Measurements from ENCODE around the gene RARRES2.

The RARRES2 gene

DNA sequence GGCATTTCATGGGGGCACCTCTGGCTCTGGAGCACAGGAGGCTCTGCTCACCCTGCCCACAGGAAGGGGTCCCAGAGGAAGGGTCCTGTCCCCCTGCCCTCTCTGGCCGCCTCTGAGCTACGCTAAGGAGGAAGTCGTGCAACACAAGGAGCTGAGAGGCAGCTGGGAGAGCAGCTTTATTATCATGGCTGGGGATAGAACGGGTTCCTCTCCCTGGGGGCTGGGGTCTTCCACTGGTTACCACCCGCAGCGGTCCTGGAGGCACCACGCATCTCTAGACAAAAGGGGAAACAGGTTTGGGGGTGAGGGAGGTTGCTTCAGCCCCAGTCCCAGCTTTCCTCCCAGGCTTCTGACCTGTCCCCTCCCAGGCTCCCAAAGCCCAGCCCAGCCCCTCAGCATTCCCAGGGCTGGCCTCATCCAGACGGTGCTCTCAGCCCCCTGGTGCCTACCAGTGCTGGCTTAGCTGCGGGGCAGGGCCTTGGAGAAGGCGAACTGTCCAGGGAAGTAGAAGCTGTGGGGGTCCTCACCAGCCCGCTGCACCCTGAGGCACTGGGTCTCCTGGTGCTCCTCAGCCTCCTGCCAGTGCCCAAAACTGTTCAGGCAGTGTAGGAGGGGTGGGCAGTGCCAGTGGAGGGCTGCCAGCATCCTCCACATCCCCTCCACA is 3.1 kb downstream of the RARRES2 start:
- DNase-seq (ENCODE audit: low spot score) (no peak), FAIRE-seq (no peak)

DNA sequence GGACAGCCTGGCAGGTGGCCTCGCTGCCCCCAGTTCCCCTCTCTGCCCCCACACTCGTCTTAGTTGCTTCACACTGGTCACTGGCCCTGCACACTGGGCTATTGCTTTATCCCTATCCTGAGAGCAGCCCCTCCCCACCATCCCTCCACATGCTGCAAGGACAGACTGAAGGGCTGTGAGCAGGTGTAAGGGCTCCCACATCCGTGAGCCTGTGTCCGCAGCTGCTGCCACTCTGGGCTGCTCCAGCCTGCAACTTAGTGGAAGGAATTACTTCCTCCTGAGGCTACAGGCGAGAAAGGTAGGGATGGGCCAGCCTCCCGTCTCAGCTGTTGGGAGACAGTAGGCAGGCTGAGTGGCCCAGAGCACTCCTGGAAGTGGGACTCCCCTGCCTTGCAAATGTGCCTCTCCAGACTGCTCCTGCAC is 3.8 kb downstream of the RARRES2 start:
- no peak for FAIRE-seq

GRCh38 chr7:150337179-150337578 is 4.2 kb downstream of the RARRES2 start:
- DNase-seq (ENCODE audit: low spot score) (no peak), FAIRE-seq (no peak)

More for the DNA sequence above, 3.8 kb downstream of the RARRES2 start:
- DNase-seq (ENCODE audit: low spot score), result no peak

DNA sequence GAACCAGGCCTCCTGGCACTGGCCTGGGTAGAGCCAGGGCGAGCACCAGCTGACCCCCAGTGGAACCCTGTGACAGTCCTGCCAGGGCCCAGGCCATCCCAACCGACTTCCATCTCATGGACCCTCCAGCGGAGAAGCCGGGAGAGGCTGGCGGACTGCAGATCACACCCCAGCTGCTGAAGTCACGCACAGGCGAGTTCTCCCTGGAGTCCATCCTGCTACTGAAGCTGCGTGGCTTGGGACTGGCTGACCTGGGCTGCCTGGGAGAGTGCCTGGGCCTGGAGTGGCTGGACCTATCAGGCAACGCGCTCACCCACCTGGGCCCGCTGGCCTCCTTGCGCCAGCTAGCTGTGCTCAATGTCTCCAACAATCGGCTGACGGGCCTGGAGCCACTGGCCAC is 4.7 kb downstream of the RARRES2 start:
- FAIRE-seq, result no peak
- no peak for DNase-seq (ENCODE audit: low spot score)

DNA sequence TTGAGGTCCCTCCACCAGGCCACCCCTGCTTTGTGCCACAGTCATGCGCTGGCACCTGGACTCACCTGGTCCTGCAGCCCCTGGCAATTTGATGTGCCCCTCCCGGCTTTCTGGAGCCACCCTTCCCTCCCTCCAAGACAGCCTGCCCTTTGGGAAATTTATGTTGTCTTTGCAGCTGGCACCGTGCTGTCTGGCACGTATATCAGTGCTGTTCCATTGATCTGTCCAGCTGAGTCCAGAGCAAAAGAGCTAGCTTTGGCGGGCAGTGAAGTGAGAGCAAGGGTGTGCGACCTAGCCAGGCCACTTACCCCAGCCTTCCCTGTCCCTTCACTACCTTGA is 5.7 kb downstream of the RARRES2 start:
- FAIRE-seq, result no peak

DNA sequence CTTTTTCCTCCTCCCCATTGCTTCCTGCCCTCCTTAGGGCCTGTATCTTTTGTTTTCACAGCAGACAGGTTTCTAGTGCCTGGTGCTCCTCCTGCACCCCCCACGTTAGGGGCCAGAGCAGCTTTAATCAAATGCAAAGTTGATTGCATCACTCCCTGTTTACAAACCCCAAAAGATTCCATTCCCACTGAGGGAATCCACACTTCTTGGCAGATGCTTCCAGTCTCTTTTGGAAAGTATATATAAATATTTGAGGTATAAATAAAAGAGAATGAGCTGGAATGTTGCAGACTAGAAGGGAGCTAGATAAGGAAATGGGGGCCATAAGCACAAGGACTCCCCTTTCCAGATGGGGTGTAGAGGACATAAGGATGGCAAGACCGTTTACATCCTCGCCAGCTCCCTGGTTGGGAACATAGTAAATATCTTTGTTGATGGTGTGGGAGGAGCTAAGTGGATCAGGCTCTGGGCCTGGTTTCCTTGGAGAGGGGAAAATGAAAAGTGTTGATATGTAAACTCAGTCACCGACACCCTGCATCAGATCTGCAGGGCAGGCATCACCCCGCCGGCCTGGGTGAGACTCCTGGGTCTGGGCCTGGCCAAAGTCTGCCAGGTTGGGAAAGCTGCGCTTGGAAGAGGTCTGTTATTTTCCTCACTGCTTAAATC is 6.2 kb downstream of the RARRES2 start:
- FAIRE-seq (no peak), DNase-seq (ENCODE audit: low spot score) (no peak)

More for the DNA sequence above, 5.7 kb downstream of the RARRES2 start:
- no peak for DNase-seq (ENCODE audit: low spot score)

DNA sequence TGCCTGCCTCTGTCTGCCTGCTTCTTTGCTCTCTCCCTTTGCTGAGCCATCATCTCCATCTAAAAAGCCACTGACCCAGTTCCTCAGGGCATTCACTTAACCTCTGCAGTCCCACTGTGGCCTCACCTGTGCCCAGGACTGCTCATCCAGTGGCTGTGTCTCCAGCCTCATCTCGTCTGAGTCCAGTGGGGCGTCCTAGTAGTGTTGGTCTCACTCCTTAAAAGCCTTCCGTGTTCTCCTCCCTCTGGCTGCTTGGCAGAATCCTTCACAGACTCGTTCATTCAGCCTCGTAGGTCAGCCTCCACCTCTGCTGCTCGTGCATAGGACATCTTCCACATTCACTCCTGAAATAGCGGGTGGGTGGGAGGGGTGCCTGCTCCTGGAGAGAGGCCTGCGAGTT is 7.3 kb downstream of the RARRES2 start:
- DNase-seq (ENCODE audit: low spot score), result no peak
- FAIRE-seq, result no peak

- DNase-seq (ENCODE audit: low spot score) (no peak), FAIRE-seq (no peak)
Observed at GRCh38 chr7:150333659-150334058, 7.8 kb downstream of the RARRES2 start.

GRCh38 chr7:150332852-150333635 is 8.4 kb downstream of the RARRES2 start:
- DNase-seq (ENCODE audit: low spot score) (no peak), FAIRE-seq (no peak)

- no peak for DNase-seq (ENCODE audit: low spot score)
- FAIRE-seq, result no peak
Observed at GRCh38 chr7:150330211-150330885, 11.1 kb downstream of the RARRES2 start.

- FAIRE-seq, result no peak
- peak; percentile 34 for DNase-seq (ENCODE audit: low spot score)
Observed at GRCh38 chr7:150329331-150330120, 11.9 kb downstream of the RARRES2 start.

GRCh38 chr7:150327308-150327707 is 14.1 kb downstream of the RARRES2 start:
- DNase-seq (ENCODE audit: low spot score) (no peak), FAIRE-seq (no peak)

DNA sequence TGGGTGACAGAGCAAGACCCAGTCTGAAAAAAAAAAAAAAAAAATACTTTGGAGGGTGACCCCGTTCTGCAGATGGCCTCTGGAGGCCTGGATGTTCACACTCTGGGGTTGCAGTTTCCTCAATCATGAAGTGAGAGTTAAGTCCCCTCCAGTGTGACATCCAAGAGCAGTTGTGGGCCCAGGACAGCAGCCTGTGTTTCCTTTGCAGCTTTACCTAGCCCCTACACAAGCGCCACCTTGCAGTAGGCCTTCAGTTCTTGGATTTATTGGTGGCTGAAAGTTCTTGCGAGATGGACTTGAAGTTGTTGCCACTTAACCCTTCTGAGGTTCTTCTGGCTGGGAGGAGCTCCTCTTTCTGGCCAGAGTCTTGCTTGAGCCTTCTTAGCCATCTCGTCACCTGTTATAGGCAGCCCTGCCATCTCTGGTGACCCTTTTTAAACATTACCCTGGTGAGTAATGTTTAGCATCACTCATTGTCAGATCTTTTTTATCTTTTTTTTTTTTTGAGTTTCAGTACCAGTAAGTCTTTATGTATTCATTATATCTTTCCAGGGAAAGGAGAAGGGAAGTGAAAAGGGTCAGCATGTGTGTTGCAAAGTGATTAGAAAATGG is 14.7 kb downstream of the RARRES2 start:
- FAIRE-seq, result peak; percentile 90
- DNase-seq (ENCODE audit: low spot score), result peak; percentile 69

- FAIRE-seq (no peak), DNase-seq (ENCODE audit: low spot score) (no peak)
Observed at GRCh38 chr7:150325901-150326300, 15.5 kb downstream of the RARRES2 start.

GRCh38 chr7:150325110-150325611 is 16.3 kb downstream of the RARRES2 start:
- DNase-seq (ENCODE audit: low spot score) (peak; percentile 46), FAIRE-seq (no peak)

- peak; percentile 66 for DNase-seq (ENCODE audit: low spot score)
- FAIRE-seq, result peak; percentile 60
Observed at GRCh38 chr7:150324373-150324961, 17.0 kb downstream of the RARRES2 start.

DNA sequence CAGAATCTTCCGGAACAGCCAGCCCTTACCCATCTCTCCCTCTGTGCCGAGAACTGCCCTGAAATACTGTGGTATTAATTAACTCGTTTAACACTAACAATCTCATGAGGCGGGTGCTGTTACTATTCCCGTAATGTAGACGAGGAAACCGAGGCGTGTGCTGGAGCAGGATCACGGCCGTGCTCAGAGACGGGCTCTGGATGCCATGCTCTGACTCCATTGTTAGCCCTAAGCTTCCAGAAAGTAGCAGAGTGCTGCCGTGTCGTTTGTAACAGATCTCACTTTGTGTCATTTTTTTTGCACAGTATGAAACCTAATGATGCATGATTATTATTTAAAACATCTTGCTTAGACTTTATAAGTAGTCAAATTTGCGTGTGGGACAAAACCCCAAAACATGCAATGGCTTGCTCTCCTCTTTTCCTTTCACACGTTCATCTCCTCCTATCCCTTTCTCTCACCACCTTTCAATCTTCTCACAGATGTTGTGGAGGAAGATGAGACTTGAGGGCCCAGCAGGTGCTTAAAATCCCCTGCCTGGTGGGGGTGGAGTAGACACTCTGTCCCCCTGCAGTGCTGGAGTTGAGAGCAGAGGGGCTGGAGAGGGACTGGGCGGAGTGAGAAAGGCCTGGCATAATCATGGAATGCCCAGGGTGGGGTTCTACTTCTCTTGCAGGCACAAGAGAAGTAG is 17.6 kb downstream of the RARRES2 start:
- FAIRE-seq, result no peak
- peak; percentile 65 for DNase-seq (ENCODE audit: low spot score)

- DNase-seq (ENCODE audit: low spot score), result peak; percentile 80
- no peak for FAIRE-seq
Observed at GRCh38 chr7:150322833-150323681, 18.4 kb downstream of the RARRES2 start, which contains the start of the genes ACTR3C and LRRC61. Gene ACTR3C, minus strand, starts transcription at chr7:150323545. Its CDS starts 28,249 bp downstream, at chr7:150295296. Gene LRRC61, plus strand, starts transcription at chr7:150323355. Its CDS starts 13,507 bp downstream, at chr7:150336862.
